Ectodermal cell (in vitro differentiated cells): ENCODE measurements around the gene ARFGAP2.

Source experiments
- H3K27ac ChIP-seq: 2 replicates; pipeline ENCODE4 v1.7.0; 2013; ENCODE audit warnings: mild to moderate bottlenecking, low read depth, low read length; ENCODE audit not compliant: insufficient read depth, poor library complexity, severe bottlenecking
- H3K27me3 ChIP-seq: 2 replicates; pipeline ENCODE4 v1.7.0; 2013; ENCODE audit warnings: mild to moderate bottlenecking, low read length; ENCODE audit not compliant: insufficient read depth, control insufficient read depth, poor library complexity, severe bottlenecking
- H3K36me3 ChIP-seq: one replicate; pipeline ENCODE4 v1.7.0; 2013; ENCODE audit warnings: low read length; ENCODE audit not compliant: control insufficient read depth, insufficient read depth
- H3K4me1 ChIP-seq: one replicate; pipeline ENCODE4 v1.7.0; 2013; ENCODE audit warnings: low read length; ENCODE audit not compliant: control insufficient read depth, insufficient read depth
- H3K4me3 ChIP-seq: 2 replicates; pipeline ENCODE4 v1.7.0; 2013; ENCODE audit warnings: low read depth, low read length, control low read depth; ENCODE audit not compliant: insufficient read depth
- H3K9me3 ChIP-seq: 2 replicates; pipeline ENCODE4 v1.7.0; 2013; ENCODE audit warnings: mild to moderate bottlenecking, low read length, moderate library complexity; ENCODE audit not compliant: control insufficient read depth
- WGBS, 2 experiments: methylation state at CpG; one replicate each; pipeline ENCODE4 v1.1.7; 2013; ENCODE audit warnings: missing lambda C conversion rate in 2 of 2; 5-methylcytosine and 5-hydroxymethylcytosine counted together

ARFGAP2 gene

GRCh38 chr11:47132981-47133380, 43.7 kb downstream of the ARFGAP2 start:
- WGBS, 2 experiments, result 94% methylated on average over 1 of the region's 1 CpG
- no peak overlapping the region for H3K4me3 ChIP-seq
- H3K27me3 ChIP-seq, result no peaks in the 10 kb centered on the region
- H3K9me3 ChIP-seq, result no peaks in the 10 kb centered on the region
- H3K36me3 ChIP-seq, result peaks cover under 1% of the 10 kb centered on the region
- H3K27ac ChIP-seq, result no peak overlapping the region
- H3K4me1 ChIP-seq, result peaks cover 28% of the 10 kb centered on the region

GRCh38 chr11:47132490-47132889, 44.2 kb downstream of the ARFGAP2 start:
- Histone ChIP-seq H3K27me3 (no peaks in the 10 kb centered on the region), H3K4me3 (no peak overlapping the region), H3K4me1 (peaks cover 28% of the 10 kb centered on the region), H3K36me3 (no peaks in the 10 kb centered on the region), H3K9me3 (no peaks in the 10 kb centered on the region), H3K27ac (no peak overlapping the region)

GRCh38 chr11:47131136-47131535, 45.5 kb downstream of the ARFGAP2 start:
- H3K9me3 ChIP-seq, result no peaks in the 10 kb centered on the region
- no peak overlapping the region for H3K4me3 ChIP-seq
- peak overlapping the region; percentile 74 for H3K27ac ChIP-seq
- H3K4me1 ChIP-seq, result peaks cover 28% of the 10 kb centered on the region
- WGBS, 2 experiments, result 97% methylated on average over 2 of the region's 2 CpGs
- H3K36me3 ChIP-seq, result no peaks in the 10 kb centered on the region
- no peaks in the 10 kb centered on the region for H3K27me3 ChIP-seq

GRCh38 chr11:47130543-47130942, 46.1 kb downstream of the ARFGAP2 start:
- H3K27ac ChIP-seq, result peak overlapping the region; percentile 74
- H3K9me3 ChIP-seq, result no peaks in the 10 kb centered on the region
- no peaks in the 10 kb centered on the region for H3K27me3 ChIP-seq
- H3K4me1 ChIP-seq, result peaks cover 28% of the 10 kb centered on the region
- H3K36me3 ChIP-seq, result no peaks in the 10 kb centered on the region
- H3K4me3 ChIP-seq, result no peak overlapping the region
- WGBS, 2 experiments, result 4 to 5% methylated on average over 3 of the region's 3 CpGs

GRCh38 chr11:47127213-47127612, 49.5 kb downstream of the ARFGAP2 start:
- no peaks in the 10 kb centered on the region for H3K36me3 ChIP-seq
- WGBS, 2 experiments, result 78 to 90% methylated on average over 2 of the region's 2 CpGs
- no peaks in the 10 kb centered on the region for H3K9me3 ChIP-seq
- H3K27me3 ChIP-seq, result no peaks in the 10 kb centered on the region
- peaks cover 15% of the 10 kb centered on the region for H3K4me1 ChIP-seq
- H3K27ac ChIP-seq, result no peak overlapping the region
- H3K4me3 ChIP-seq, result no peak overlapping the region

- H3K36me3 ChIP-seq, result no peaks in the 10 kb centered on the region
- 95 to 96% methylated on average over 5 to 6 of the region's 7 CpGs for WGBS, 2 experiments
- no peak overlapping the region for H3K27ac ChIP-seq
These were observed 51.6 kb downstream of the ARFGAP2 start for GRCh38 chr11:47125083-47125482.

GRCh38 chr11:47124675-47125074, 52.0 kb downstream of the ARFGAP2 start:
- peaks cover 3% of the 10 kb centered on the region for H3K4me1 ChIP-seq
- no peak overlapping the region for H3K27ac ChIP-seq
- WGBS, 2 experiments, result 100% methylated on average over 1 of the region's 1 CpG
- H3K27me3 ChIP-seq, result no peaks in the 10 kb centered on the region
- H3K9me3 ChIP-seq, result no peaks in the 10 kb centered on the region
- no peak overlapping the region for H3K4me3 ChIP-seq
- H3K36me3 ChIP-seq, result no peaks in the 10 kb centered on the region

More at GRCh38 chr11:47125083-47125482, 51.6 kb downstream of the ARFGAP2 start:
- Histone ChIP-seq H3K27me3 (no peaks in the 10 kb centered on the region), H3K9me3 (no peaks in the 10 kb centered on the region), H3K4me3 (no peak overlapping the region), H3K4me1 (peaks cover 3% of the 10 kb centered on the region)

- WGBS, 2 experiments, result 92 to 96% methylated on average over 2 of the region's 2 CpGs
- Histone ChIP-seq H3K36me3 (no peaks in the 10 kb centered on the region), H3K27ac (no peak overlapping the region), H3K27me3 (no peaks in the 10 kb centered on the region), H3K9me3 (no peaks in the 10 kb centered on the region), H3K4me1 (peaks cover 3% of the 10 kb centered on the region), H3K4me3 (no peak overlapping the region)
These were observed 53.6 kb downstream of the ARFGAP2 start for GRCh38 chr11:47123094-47123493.

- Histone ChIP-seq H3K27ac (no peak overlapping the region), H3K4me3 (no peak overlapping the region), H3K27me3 (no peaks in the 10 kb centered on the region), H3K36me3 (no peaks in the 10 kb centered on the region), H3K9me3 (no peaks in the 10 kb centered on the region), H3K4me1 (peaks cover 3% of the 10 kb centered on the region)
- 89 to 94% methylated on average over 1 to 2 of the region's 2 CpGs for WGBS, 2 experiments
These were observed 54.9 kb downstream of the ARFGAP2 start for GRCh38 chr11:47121731-47122130.

GRCh38 chr11:47121056-47121455, 55.6 kb downstream of the ARFGAP2 start:
- Histone ChIP-seq H3K27ac (no peak overlapping the region), H3K9me3 (no peaks in the 10 kb centered on the region), H3K4me3 (no peak overlapping the region), H3K4me1 (peaks cover 3% of the 10 kb centered on the region), H3K36me3 (no peaks in the 10 kb centered on the region), H3K27me3 (no peaks in the 10 kb centered on the region)
- 93% methylated on average over 2 of the region's 2 CpGs for WGBS, 2 experiments
